ENCODE data around the gene ERGIC2. TPM values are rescaled to one million over a fixed set of nuclear protein-coding genes. Genes with fewer than 3 reads are reported as not detected.

Gene ERGIC2
- total RNA-seq, 4 donors from 2014 or later = 2.6 to 24.7 (median 20.6) TPM

DNA sequence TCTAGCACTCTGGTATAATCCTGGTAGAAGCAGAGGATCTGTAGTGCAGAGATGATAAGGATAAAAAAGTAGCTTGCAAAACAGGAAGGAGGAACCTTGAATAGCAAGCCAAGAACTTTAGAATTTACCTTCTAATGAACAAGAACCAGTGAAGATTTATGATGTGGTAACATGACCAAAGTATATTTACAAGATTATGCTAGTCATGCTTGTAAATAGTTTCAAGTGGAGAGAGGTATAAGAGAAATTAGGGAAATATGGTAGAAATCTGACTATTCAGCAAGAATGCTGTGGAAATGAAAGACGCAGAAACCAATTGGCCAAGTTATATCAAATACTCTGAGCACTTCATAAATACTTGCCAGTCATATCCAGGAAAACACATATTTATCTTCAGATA is 47.8 kb downstream of the ERGIC2 start:
- H3K27ac ChIP-seq = no peak overlapping the region
- no peak for DNase-seq
- in situ Hi-C loops (cut with MboI; ENCODE audit: low pct_ligation_motif_present in 1 of 4, low pct_unique_long_range_greater_than_20kb in 1 of 4, low sequenced_read_pairs in 3 of 4) (no loop called here), intact Hi-C loops (cut with DNase I; ENCODE audit: low total_unique reads) (no loop called here)
- H3K27me3 ChIP-seq = no peaks in the 10 kb centered on the region
- H3K9me3 ChIP-seq = no peaks in the 10 kb centered on the region
- H3K36me3 ChIP-seq = no peaks in the 10 kb centered on the region
- H3K4me3 ChIP-seq = no peak overlapping the region
- no peak for TF ChIP-seq POLR2A (IDR thresholded peaks at IDR 0.05)
- TF ChIP-seq EP300 (IDR thresholded peaks at IDR 0.05; ENCODE audit: low read depth) = no peak
- TF ChIP-seq, protein P1, sequence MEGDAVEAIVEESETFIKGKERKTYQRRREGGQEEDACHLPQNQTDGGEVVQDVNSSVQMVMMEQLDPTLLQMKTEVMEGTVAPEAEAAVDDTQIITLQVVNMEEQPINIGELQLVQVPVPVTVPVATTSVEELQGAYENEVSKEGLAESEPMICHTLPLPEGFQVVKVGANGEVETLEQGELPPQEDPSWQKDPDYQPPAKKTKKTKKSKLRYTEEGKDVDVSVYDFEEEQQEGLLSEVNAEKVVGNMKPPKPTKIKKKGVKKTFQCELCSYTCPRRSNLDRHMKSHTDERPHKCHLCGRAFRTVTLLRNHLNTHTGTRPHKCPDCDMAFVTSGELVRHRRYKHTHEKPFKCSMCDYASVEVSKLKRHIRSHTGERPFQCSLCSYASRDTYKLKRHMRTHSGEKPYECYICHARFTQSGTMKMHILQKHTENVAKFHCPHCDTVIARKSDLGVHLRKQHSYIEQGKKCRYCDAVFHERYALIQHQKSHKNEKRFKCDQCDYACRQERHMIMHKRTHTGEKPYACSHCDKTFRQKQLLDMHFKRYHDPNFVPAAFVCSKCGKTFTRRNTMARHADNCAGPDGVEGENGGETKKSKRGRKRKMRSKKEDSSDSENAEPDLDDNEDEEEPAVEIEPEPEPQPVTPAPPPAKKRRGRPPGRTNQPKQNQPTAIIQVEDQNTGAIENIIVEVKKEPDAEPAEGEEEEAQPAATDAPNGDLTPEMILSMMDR (IDR thresholded peaks at IDR 0.05) = no peak
- no peak for TF ChIP-seq POLR2AphosphoS5 (IDR thresholded peaks at IDR 0.05)
- H3K4me1 ChIP-seq = no peaks in the 10 kb centered on the region
- 0% methylated on average over 1 of the region's 1 CpG for WGBS, 2 donors (ENCODE audit: low coverage in 1 of 2)

DNA sequence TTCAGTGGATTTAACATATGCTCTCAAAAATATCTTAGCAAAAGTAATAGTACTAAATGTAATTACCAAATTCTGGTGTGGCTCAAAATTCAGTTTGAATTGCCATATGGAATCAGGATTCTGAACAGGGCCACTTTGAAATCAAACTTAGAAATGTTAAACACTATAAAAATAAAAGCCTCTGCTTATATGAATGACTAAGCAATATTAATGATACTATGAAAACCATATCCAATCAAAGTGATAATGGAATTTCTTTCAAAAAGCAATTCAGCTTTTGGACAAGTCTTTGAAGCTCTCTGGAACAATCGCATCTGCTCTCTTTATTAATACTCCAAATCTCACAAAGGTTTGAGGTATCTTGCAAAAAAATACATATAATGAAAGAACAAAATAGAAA is 51.6 kb downstream of the ERGIC2 start:
- no peaks in the 10 kb centered on the region for H3K9me3 ChIP-seq
- in situ Hi-C loops (cut with MboI; ENCODE audit: low pct_ligation_motif_present in 1 of 4, low pct_unique_long_range_greater_than_20kb in 1 of 4, low sequenced_read_pairs in 3 of 4) = no loop called here
- no peaks in the 10 kb centered on the region for H3K4me1 ChIP-seq
- H3K27me3 ChIP-seq = no peaks in the 10 kb centered on the region
- DNase-seq = no peak
- H3K27ac ChIP-seq = no peak overlapping the region
- no peak overlapping the region for H3K4me3 ChIP-seq
- TF ChIP-seq POLR2AphosphoS5 (IDR thresholded peaks at IDR 0.05) = no peak
- H3K36me3 ChIP-seq = no peaks in the 10 kb centered on the region
- intact Hi-C loops (cut with DNase I; ENCODE audit: low total_unique reads) = no loop called here
- 91 to 100% methylated on average over 1 of the region's 1 CpG for WGBS, 2 donors (ENCODE audit: low coverage in 1 of 2)

DNA sequence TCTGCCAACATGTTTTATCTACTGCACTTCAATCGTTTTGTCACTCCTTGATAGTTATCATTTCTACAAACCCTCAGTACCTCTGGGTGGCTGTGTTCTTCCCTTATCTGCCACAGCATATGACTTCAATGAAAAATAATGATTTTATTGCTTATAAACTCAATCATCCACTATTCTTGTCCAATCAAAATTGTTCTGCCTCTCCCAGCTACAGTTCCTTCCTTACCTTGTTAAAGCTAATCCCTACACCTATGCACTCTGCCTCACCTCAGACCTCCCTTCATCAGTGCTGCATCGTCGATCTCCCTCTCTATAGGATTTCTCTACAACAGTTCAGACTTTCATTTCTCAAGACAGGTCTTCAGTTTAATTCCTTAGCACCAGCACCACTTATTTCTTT is 58.8 kb downstream of the ERGIC2 start:
- WGBS, 2 donors (ENCODE audit: low coverage in 1 of 2) = 80% methylated on average over 3 of the region's 3 CpGs; no CpG with 5 or more reads in 1 of the 2 donors
- Histone ChIP-seq H3K36me3 (no peaks in the 10 kb centered on the region), H3K9me3 (no peaks in the 10 kb centered on the region), H3K27me3 (no peaks in the 10 kb centered on the region), H3K4me1 (peaks cover 0 to 9% (median 0%) of the 10 kb centered on the region in 4 donors), H3K27ac (no peak overlapping the region), H3K4me3 (no peak overlapping the region)
- TF ChIP-seq POLR2A (IDR thresholded peaks at IDR 0.05) = no peak
- no peak for TF ChIP-seq POLR2AphosphoS5 (IDR thresholded peaks at IDR 0.05)
- TF ChIP-seq, protein P1 (IDR thresholded peaks at IDR 0.05) = no peak
- TF ChIP-seq EP300 (IDR thresholded peaks at IDR 0.05; ENCODE audit: low read depth) = no peak
- DNase-seq = no peak
- intact Hi-C loops (cut with DNase I; ENCODE audit: low total_unique reads) (no loop called here), in situ Hi-C loops (cut with MboI; ENCODE audit: low pct_ligation_motif_present in 1 of 4, low pct_unique_long_range_greater_than_20kb in 1 of 4, low sequenced_read_pairs in 3 of 4) (no loop called here)

DNA sequence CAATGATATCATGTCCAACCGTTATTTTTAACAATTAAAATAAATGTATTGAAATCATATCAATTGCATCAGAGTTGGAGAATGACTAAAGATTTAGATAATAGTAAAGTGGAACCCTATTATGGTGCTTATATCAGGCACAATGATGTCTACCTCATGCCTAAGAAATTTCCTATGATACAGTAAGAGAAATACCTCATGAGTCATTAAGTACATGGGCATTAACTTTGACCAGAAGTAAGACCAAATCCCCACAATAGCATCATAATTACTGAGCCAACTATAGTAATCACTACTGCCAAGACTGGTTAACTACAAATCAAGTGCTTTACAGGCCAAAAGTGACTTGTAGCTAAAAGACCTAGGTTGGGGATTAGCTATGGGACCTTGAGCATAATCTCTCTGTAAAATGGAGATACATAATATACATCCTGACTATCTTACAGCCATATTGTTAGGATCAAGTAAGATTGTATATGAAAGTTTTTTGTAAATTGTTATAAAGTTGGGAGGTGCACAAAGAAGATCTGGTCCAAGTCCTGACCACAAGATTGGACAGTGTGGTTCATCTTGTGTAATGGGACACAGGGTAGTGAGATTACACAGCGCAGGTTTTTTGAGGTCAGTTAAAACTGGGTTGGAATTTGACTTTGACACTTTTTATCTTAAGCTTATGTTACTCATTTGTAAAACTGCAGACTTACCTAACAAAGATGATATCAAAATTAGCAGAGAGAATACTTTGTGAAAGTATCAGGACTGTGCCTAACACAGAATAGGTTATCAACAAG is 60.5 kb downstream of the ERGIC2 start:
- H3K36me3 ChIP-seq = no peaks in the 10 kb centered on the region
- DNase-seq = no peak
- intact Hi-C loops (cut with DNase I; ENCODE audit: low total_unique reads) (no loop called here), in situ Hi-C loops (cut with MboI; ENCODE audit: low pct_ligation_motif_present in 1 of 4, low pct_unique_long_range_greater_than_20kb in 1 of 4, low sequenced_read_pairs in 3 of 4) (no loop called here)
- peaks cover 0 to 9% (median 0%) of the 10 kb centered on the region in 4 donors for H3K4me1 ChIP-seq
- whole genome bisulfite sequencing, 2 donors (ENCODE audit: low coverage in 1 of 2) = 87 to 94% methylated on average over 2 of the region's 2 CpGs
- H3K4me3 ChIP-seq = no peak overlapping the region
- H3K27me3 ChIP-seq = no peaks in the 10 kb centered on the region
- H3K27ac ChIP-seq = no peak overlapping the region
- H3K9me3 ChIP-seq = no peaks in the 10 kb centered on the region
- no peak for TF ChIP-seq POLR2AphosphoS5 (IDR thresholded peaks at IDR 0.05)
- TF ChIP-seq, protein P1 (IDR thresholded peaks at IDR 0.05) = no peak

All from transverse colon (tissue), 4 donors.